Activated T-helper 2 cell treated with anti-CD3 and anti-CD28 coated beads, Interferon-gamma antibody, Interleukin-2, Interleukin-4, amounts not matched to agents 10 μg/mL and 5 μg/mL and 100 μg/mL, durations not matched to agents 14 hours and 24 hours and 36 hours (primary cell): Measurements from ENCODE around the gene ABCB6. TPM values are rescaled to one million over a fixed set of nuclear protein-coding genes. Genes with fewer than 3 reads are reported as not detected.

Experiments used
- DNase-seq: peaks from one replicate; pipeline ENCODE4 v3.0.0; 2021; ENCODE audit warnings: low spot score
- H3K27ac Mint-ChIP-seq: one replicate; pipeline ENCODE4 v1.8.0; 2021; ENCODE audit warnings: mixed read lengths
- H3K27me3 Mint-ChIP-seq: one replicate; pipeline ENCODE4 v1.8.0; 2021; ENCODE audit warnings: low read depth, mixed read lengths
- H3K36me3 Mint-ChIP-seq: one replicate; pipeline ENCODE4 v1.8.0; 2021; ENCODE audit warnings: low read depth, mixed read lengths
- H3K4me1 Mint-ChIP-seq: one replicate; pipeline ENCODE4 v1.8.0; 2021; ENCODE audit warnings: low read depth, mixed read lengths
- H3K4me3 Mint-ChIP-seq: one replicate; pipeline ENCODE4 v1.8.0; 2021; ENCODE audit warnings: low read depth, mild to moderate bottlenecking, moderate library complexity, mixed read lengths
- H3K9me3 Mint-ChIP-seq: one replicate; pipeline ENCODE4 v1.8.0; 2021; ENCODE audit warnings: mixed read lengths
- intact Hi-C: fragments of 100-400 bp; cut with micrococcal nuclease; formaldehyde crosslinking; loops from one replicate; pipeline ENCODE4 v1.15.1; 2023
- total RNA-seq: library from RNA; stranded (reverse); gene quantifications from 2 replicates; pipeline ENCODE4 v1.2.3, GENCODE V29; 2022

The ABCB6 gene
- total RNA-seq, 1 donor from 2014 or later, result 22.1 TPM

DNA sequence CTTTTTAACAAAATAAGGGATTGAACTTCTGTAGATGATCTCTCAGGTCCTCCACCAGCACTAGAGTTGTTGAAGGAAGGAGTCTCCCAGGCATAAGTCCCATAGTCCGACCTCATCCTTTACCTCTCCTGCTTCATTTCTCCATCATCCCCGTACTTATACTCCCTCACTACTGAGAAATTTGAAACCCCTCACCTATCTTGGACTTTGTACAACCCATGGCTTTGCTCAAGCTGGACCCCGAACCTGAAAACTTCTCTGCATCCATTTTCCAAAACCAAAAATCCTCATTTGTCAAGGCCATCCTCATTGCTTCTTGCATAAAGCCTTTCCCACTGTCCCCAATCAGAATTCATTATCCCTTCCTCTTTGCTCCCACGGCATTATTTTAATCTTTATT is 57.7 kb downstream of the ABCB6 start:
- H3K9me3 Mint-ChIP-seq, result no peaks in the 10 kb centered on the region
- no peak overlapping the region for H3K27ac Mint-ChIP-seq
- peaks cover 17% of the 10 kb centered on the region for H3K4me1 Mint-ChIP-seq
- H3K27me3 Mint-ChIP-seq, result no peaks in the 10 kb centered on the region
- intact Hi-C loops, result loop anchor here (2.0 kb wide), 2 partner anchors 58 to 592 kb away; partner anchors contain the start of genes ABCB6, CNOT9 and USP37
- H3K4me3 Mint-ChIP-seq, result peak overlapping the region; percentile 87
- peaks cover 16% of the 10 kb centered on the region for H3K36me3 Mint-ChIP-seq
- no peak for DNase-seq

DNA sequence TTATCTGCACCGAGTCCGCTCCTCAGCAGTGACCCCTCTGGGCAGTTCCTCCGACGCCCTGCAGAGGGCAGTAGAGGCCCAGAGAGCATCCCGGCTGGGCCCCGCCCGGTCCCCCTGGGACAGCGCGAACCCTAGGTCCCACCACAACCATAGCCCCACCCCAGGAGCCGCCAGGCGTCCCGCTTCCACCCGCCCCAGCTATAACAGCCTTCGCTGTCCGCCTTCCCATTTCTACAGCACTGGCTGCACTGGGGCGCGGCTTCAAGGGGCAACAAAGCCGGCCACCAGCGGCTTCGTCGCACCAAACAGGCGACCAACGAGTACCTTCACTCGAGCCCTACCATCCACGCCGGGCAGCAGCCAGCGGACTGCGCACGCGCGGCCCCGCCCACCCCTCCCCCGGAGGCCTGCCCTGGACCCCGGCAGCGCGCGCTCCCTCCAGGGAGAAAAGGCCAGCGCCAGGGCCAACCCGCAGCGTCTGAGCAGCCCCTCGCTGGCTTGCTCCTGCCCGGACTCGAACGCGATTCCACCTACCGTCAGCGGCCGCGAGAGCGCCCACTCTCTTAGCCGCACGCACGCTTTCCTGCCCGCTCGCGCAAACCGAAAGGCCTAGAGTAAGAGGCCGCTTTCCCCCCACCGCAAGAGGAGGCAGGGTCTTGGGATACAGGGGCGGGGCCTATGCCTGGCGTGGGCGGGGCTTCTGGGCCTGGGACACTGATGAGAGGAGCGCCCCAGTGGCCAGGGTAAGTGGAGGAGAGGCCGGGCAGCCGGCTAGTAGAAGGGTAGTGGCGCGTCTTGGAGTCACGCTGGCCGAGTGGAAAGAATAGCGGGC is 58.4 kb downstream of the ABCB6 start, which contains the start of gene NHEJ1:
TSS of gene NHEJ1 (minus strand) at position 630 of the 832 bp plus-strand sequence. CDS start 2,453 bp downstream, outside the sequence.
- no peaks in the 10 kb centered on the region for H3K27me3 Mint-ChIP-seq
- H3K36me3 Mint-ChIP-seq, result peaks cover 16% of the 10 kb centered on the region
- H3K27ac Mint-ChIP-seq, result peak within 1 kb of the TSS; percentile 93
- intact Hi-C loops, result loop anchor here (1.0 to 2.0 kb wide), 12 partner anchors 17 to 592 kb away; partner anchors contain the start of genes ABCB6, ANKZF1, ATG9A and CNOT9
- no peaks in the 10 kb centered on the region for H3K9me3 Mint-ChIP-seq
- peaks cover 17% of the 10 kb centered on the region for H3K4me1 Mint-ChIP-seq
- H3K4me3 Mint-ChIP-seq, result peak within 1 kb of the TSS; percentile 87
- peak; percentile 90 for DNase-seq

Other genes with a start within 250 kb of the ABCB6 start
- gene FEV, start 233.8 kb downstream of the ABCB6 start, total RNA-seq, result not detected in 2 replicates
- gene CRYBA2, start 225.5 kb downstream of the ABCB6 start, total RNA-seq, result not detected in 2 replicates
- not detected in 2 replicates for gene CFAP65, start 177.4 kb downstream of the ABCB6 start, total RNA-seq
- 0.09 TPM in 1 of 2 replicates, not detected in the other for gene IHH, start 158.0 kb downstream of the ABCB6 start, total RNA-seq
- 15.9 and 22.9 TPM in 2 replicates for gene NHEJ1, start 58.1 kb downstream of the ABCB6 start, total RNA-seq
- 1.3 and 1.9 TPM in 2 replicates for gene SLC23A3, start 48.9 kb downstream of the ABCB6 start, total RNA-seq
- gene CNPPD1, start 42.0 kb downstream of the ABCB6 start, total RNA-seq, result 56.6 and 58.5 TPM in 2 replicates
- 52.5 and 57.4 TPM in 2 replicates for gene RETREG2, start 40.7 kb downstream of the ABCB6 start, total RNA-seq
- 27.3 and 33.5 TPM in 2 replicates for gene ZFAND2B, start 12.2 kb downstream of the ABCB6 start, total RNA-seq
- 53.1 and 60.5 TPM in 2 replicates for gene ATG9A, start 10.7 kb upstream of the ABCB6 start, total RNA-seq
- 133 and 142 TPM in 2 replicates for gene ANKZF1, start 10.8 kb upstream of the ABCB6 start, total RNA-seq
- gene GLB1L, start 26.5 kb upstream of the ABCB6 start, total RNA-seq, result 4.2 and 4.4 TPM in 2 replicates
- 32.0 and 33.3 TPM in 2 replicates for gene STK16, start 26.5 kb upstream of the ABCB6 start, total RNA-seq
- not detected in 2 replicates for gene TUBA4B, start 34.3 kb upstream of the ABCB6 start, total RNA-seq
- 220 and 231 TPM in 2 replicates for gene TUBA4A, start 35.0 kb upstream of the ABCB6 start, total RNA-seq
- gene DNAJB2, start 60.4 kb upstream of the ABCB6 start, total RNA-seq, result 49.8 and 55.6 TPM in 2 replicates
- gene PTPRN, start 90.4 kb upstream of the ABCB6 start, total RNA-seq, result 1.1 and 1.6 TPM in 2 replicates
- gene RESP18, start 113.8 kb upstream of the ABCB6 start, total RNA-seq, result not detected in 2 replicates
- 117 and 120 TPM in 2 replicates for gene DNPEP, start 169.0 kb upstream of the ABCB6 start, total RNA-seq
- not detected in 2 replicates for gene DES, start 199.4 kb upstream of the ABCB6 start, total RNA-seq
- not detected in 2 replicates for gene SPEG, start 215.9 kb upstream of the ABCB6 start, total RNA-seq